KOPT-K1 (cell line): ENCODE data around the gene ALDH9A1.

Experiments
- H3K27ac ChIP-seq: fragments of 200-600 bp; sonication (generic); 2 replicates; pipeline ENCODE4 v1.5.1; 2016; ENCODE audit warnings: antibody characterized with exemption, mild to moderate bottlenecking, low read depth, low read length; ENCODE audit not compliant: poor library complexity, severe bottlenecking
- H3K36me3 ChIP-seq: fragments of 200-600 bp; sonication (generic); 2 replicates; pipeline ENCODE4 v1.5.1; 2017; ENCODE audit warnings: antibody characterized with exemption, mild to moderate bottlenecking, low read length, moderate library complexity; ENCODE audit not compliant: insufficient read depth
- H3K9me3 ChIP-seq: fragments of 200-600 bp; sonication (generic); 2 replicates; pipeline ENCODE4 v1.5.1; 2017; ENCODE audit warnings: antibody characterized with exemption, low read length, mild to moderate bottlenecking; ENCODE audit not compliant: insufficient read depth, poor library complexity, severe bottlenecking

ALDH9A1 gene

GRCh38 chr1:165629151-165629550 lies 69.2 kb downstream of the ALDH9A1 start:
- no peaks in the 10 kb centered on the region for H3K9me3 ChIP-seq
- no peaks in the 10 kb centered on the region for H3K36me3 ChIP-seq
- H3K27ac ChIP-seq: no peak overlapping the region

- Histone ChIP-seq H3K9me3 (no peaks in the 10 kb centered on the region), H3K27ac (no peak overlapping the region), H3K36me3 (no peaks in the 10 kb centered on the region)
Observed at GRCh38 chr1:165628147-165628822, 70.1 kb downstream of the ALDH9A1 start.

- H3K27ac ChIP-seq: no peak overlapping the region
- no peaks in the 10 kb centered on the region for H3K9me3 ChIP-seq
- no peaks in the 10 kb centered on the region for H3K36me3 ChIP-seq
Observed at GRCh38 chr1:165624441-165624840, 73.9 kb downstream of the ALDH9A1 start.

- no peak overlapping the region for H3K27ac ChIP-seq
- no peaks in the 10 kb centered on the region for H3K9me3 ChIP-seq
- H3K36me3 ChIP-seq: no peaks in the 10 kb centered on the region
Observed at GRCh38 chr1:165623624-165624023, 74.7 kb downstream of the ALDH9A1 start.

- H3K9me3 ChIP-seq: peaks cover 10% of the 10 kb centered on the region
- no peak overlapping the region for H3K27ac ChIP-seq
- H3K36me3 ChIP-seq: no peaks in the 10 kb centered on the region
Observed at GRCh38 chr1:165619647-165620151, 78.7 kb downstream of the ALDH9A1 start.

- Histone ChIP-seq H3K27ac (no peak overlapping the region), H3K9me3 (peaks cover 28% of the 10 kb centered on the region), H3K36me3 (no peaks in the 10 kb centered on the region)
Observed at GRCh38 chr1:165616987-165617546, 81.3 kb downstream of the ALDH9A1 start.

GRCh38 chr1:165616054-165616612 lies 82.2 kb downstream of the ALDH9A1 start:
- H3K36me3 ChIP-seq: no peaks in the 10 kb centered on the region
- H3K27ac ChIP-seq: no peak overlapping the region
- H3K9me3 ChIP-seq: peaks cover 28% of the 10 kb centered on the region
